GM12873 (cell line): ENCODE measurements around the gene SHROOM3.

ENCODE experiments used
- CTCF ChIP-seq: IDR thresholded peaks from 2 replicates; pipeline ENCODE4 v1.5.1; 2012; ENCODE audit warnings: low read depth, mild to moderate bottlenecking, moderate library complexity, low read length, control low read depth; ENCODE audit not compliant: insufficient read depth; ENCODE audit errors: missing control alignments

The SHROOM3 gene

DNA sequence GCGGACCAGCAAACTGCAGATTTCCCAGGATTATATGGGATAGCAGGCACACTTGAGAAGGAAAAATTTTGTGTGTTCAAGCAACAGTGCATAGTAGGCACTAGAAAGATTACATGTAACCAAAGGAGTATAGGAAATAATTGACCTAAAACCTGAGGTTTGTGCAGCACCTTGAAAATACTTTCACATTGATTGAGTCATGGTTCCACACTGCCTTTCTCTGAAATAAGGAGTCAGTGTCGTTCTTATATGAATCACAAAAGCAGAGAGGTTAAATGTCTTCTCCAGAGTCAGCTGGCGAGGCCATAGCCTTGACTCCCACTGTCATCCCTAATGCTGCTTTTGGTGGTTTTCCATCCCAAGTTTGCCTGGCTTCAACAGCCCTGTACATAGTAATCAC, 324.0 kb downstream of the SHROOM3 start:
- no peak for TF ChIP-seq CTCF

GRCh38 chr4:76760193-76760592, 325.2 kb downstream of the SHROOM3 start:
- TF ChIP-seq CTCF = no peak

- TF ChIP-seq CTCF = no peak
Measured at GRCh38 chr4:76762137-76763130, 327.4 kb downstream of the SHROOM3 start.

- TF ChIP-seq CTCF = no peak
Measured at GRCh38 chr4:76764251-76764650, 329.2 kb downstream of the SHROOM3 start.

DNA sequence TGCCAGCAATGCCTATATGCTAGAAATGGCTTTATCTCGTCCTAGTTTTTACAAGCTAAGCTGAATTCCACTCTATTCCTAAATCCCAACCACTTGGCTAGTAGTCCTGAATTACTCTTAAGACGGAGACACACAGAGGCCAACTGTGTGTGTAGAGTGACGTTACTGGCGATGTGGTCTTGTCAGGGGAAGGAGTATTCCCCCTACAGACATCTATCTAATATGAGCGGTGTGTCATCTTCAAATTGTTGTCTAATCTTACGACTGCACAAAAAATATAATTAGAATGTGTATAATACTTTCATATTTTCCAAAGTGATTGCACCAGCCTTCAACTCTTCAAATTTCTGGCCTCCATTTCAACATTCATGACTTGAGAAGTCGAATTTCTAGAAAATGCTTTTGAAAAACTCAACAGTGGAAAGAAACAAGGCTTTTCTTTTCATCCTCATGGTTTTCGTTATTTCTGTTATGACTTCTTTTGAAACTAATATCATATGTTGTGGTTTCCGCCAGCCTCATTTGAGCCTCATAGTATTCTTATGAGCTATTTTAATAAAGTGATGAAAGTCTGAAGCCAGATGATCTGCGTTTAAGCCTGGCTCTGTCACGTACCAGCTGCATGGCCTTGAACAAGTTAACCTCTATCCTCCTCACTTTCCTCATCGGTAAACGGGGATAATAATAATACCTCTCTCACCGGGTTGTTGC, 330.6 kb downstream of the SHROOM3 start:
- TF ChIP-seq CTCF = no peak

DNA sequence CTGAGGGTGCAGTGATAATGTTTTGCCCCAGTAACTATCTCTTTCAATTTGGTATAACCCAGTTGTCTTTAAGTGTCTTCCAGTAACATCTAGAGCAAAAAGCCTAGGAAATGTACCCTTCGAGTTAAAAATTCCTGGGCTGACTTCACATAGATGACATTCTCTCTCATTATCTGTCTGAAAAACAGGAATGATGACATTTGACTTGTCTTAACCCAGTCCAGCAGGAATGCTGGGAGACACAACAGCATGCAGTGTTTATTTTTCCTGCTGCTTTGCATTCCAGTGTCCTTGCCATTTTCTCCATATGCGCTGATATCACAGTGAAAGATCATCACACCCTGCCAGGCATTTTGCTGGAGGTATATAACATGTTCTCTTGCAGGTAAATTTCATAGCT, 333.0 kb downstream of the SHROOM3 start:
- TF ChIP-seq CTCF = no peak

DNA sequence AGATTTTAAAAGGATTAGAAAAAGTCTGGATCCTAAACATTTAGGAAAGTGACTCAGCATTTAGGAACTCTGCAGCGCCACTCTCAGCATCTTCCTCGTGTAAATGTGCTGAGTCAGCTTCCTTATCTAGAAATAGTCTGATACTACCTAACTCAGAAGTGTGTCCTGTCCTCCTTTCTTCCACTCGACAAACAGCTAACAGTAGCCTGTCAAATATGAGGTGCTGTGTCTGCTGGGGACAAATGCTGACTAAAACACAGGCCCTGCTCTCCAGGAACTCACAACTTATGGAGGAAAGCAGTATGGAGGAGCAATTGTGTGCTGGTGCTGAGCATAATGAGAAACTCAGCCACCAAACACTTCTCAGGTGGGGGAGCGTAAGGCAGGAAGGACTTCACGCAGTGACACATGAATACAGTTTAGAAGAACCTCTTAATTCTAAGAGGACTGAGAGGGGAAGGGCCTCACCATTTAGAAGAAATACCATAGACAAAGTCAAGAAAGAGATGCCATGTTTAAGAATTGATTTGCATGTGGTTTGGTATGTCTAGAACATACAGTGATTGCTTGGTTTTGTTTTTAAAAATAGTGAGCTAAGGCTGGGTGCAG, 337.6 kb downstream of the SHROOM3 start:
- no peak for TF ChIP-seq CTCF
